Fibroblast of villous mesenchyme (primary cell): ENCODE results near the gene C6orf120. TPM values are rescaled to one million over a fixed set of nuclear protein-coding genes. Genes with fewer than 3 reads are reported as not detected.

Experiments used
- DNase-seq: peaks from one replicate; pipeline ENCODE4 v3.0.0-alpha.2; 2010; ENCODE audit warnings: low read depth
- H3K4me3 ChIP-seq: 2 replicates; pipeline ENCODE4 v1.5.1; 2011; ENCODE audit warnings: low read depth, mild to moderate bottlenecking, low read length
- total RNA-seq: library from RNA; depleted of rRNA; stranded (reverse); fragments of >200 nt; gene quantifications from 2 replicates; pipeline ENCODE4 v1.2.3, GENCODE V29; 2012
- TF ChIP-seq, protein P1 (sequence below): IDR thresholded peaks from 2 replicates; pipeline ENCODE4 v1.5.1; 2012; ENCODE audit warnings: low read depth, mild to moderate bottlenecking, low read length; ENCODE audit not compliant: insufficient read depth

C6orf120 gene
- total RNA-seq, 1 donor = 57.9 TPM

DNA sequence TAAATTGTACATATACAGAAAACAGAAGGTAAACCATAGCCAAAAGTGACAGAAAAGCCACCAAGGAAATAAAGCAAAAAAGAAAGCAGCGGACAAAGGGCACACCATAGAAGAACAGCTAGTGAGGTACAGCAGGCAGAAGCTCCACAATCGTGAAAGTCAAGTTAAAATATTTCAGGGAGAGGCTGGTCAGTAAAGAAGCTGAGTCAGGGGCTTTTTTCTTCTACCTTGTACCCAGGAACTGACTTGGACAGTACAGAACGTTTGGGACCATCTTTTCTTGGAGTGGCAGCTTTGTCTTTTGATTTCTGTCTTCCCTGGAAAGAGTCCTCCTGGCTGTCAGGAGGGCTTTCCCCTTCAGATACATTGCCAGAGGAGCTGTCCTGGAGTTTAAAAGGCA is 8.1 kb downstream of the C6orf120 start:
- DNase-seq = no peak
- no peak overlapping the region for H3K4me3 ChIP-seq
- TF ChIP-seq, protein P1, sequence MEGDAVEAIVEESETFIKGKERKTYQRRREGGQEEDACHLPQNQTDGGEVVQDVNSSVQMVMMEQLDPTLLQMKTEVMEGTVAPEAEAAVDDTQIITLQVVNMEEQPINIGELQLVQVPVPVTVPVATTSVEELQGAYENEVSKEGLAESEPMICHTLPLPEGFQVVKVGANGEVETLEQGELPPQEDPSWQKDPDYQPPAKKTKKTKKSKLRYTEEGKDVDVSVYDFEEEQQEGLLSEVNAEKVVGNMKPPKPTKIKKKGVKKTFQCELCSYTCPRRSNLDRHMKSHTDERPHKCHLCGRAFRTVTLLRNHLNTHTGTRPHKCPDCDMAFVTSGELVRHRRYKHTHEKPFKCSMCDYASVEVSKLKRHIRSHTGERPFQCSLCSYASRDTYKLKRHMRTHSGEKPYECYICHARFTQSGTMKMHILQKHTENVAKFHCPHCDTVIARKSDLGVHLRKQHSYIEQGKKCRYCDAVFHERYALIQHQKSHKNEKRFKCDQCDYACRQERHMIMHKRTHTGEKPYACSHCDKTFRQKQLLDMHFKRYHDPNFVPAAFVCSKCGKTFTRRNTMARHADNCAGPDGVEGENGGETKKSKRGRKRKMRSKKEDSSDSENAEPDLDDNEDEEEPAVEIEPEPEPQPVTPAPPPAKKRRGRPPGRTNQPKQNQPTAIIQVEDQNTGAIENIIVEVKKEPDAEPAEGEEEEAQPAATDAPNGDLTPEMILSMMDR = no peak

DNA sequence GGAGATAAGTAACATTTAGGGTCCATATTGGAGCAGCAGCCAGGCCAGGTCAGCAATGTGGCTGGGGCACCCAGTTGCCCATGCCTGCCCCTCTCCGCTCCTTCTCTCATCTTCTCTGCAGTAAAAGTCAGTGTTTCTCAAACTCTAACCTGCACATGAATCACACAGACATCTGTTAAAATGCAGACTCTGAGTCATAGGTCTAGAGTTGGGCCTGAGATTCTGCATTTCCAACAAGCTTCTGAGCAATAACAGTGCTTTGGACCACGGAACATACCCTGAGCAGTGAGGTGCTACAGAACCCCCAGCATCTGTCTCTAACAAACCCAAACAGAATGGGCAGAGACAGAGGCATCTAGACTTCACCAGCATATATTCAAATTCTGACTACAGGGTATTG is 12.3 kb downstream of the C6orf120 start:
- no peak overlapping the region for H3K4me3 ChIP-seq

DNA sequence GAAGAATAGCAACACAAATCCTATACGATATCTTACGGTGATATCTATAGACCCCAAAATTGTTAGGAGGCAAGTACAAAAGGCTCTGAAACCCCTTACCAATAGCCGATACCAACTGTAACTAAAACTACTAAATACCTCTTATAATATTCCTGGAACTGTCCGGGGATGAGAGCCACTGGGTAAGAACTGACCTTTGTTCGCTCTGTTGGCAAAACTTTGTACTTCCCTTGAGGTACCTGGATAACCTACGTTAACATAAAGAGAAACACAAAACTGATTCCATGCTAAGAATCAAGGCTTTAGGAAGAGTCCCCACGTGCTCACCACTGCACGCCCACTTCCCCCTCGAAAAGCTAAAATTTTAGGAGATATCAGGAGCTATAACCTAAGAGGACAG is 12.7 kb downstream of the C6orf120 start:
- H3K4me3 ChIP-seq = no peak overlapping the region
- TF ChIP-seq, protein P1 = no peak
- DNase-seq = no peak

More for the DNA sequence above, 12.3 kb downstream of the C6orf120 start:
- TF ChIP-seq, protein P1 = no peak
- no peak for DNase-seq

DNA sequence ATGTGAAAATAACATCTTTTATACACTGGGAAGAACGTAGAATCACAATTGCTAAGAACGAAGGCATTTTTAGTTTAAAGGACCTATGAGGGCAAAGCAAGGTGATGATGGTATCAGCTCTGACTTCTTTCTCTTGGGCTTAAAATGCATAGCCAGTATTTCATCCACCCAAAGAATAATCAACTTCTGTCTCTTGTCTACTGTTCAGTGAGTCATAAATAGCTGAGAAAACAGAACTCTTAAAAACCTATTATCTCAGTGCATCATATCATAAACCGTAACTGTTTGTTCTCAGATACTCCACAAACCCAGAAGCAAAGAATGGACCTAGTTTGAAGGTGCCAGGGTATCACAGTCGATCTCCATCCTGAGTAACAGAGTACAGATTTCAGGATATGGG is 17.2 kb downstream of the C6orf120 start:
- TF ChIP-seq, protein P1 = no peak
- no peak for DNase-seq
- no peak overlapping the region for H3K4me3 ChIP-seq

DNA sequence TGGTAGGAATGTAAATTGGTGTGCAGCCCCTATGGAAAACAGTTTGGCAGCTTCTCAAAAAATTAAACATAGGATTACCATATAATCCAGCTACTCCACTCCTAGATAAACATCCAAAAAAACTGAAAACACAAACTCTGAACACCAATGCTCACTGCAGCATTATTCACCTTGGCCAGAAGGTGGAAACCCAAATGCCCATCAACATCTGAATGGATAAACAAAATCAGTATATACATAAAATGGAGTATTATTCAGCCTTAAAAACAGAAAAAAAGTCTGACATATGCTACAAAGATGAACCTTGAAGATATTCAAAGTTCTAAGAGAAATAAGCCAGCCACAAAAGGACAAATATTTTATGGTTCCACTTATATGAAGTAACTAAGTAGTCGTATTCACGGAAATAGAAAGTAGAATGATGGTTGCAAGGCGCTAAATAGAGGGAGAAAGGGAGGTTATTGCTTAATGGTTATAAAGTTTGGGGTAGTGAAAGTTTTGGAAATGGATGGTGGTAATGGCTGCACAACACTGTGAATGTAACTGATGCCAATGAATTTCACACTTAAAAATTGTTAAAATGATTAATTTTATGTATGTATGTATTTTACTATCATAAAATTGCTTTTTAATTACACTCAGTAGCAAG is 18.4 kb downstream of the C6orf120 start:
- DNase-seq = no peak
- TF ChIP-seq, protein P1 = peak; percentile 6
- no peak overlapping the region for H3K4me3 ChIP-seq

DNA sequence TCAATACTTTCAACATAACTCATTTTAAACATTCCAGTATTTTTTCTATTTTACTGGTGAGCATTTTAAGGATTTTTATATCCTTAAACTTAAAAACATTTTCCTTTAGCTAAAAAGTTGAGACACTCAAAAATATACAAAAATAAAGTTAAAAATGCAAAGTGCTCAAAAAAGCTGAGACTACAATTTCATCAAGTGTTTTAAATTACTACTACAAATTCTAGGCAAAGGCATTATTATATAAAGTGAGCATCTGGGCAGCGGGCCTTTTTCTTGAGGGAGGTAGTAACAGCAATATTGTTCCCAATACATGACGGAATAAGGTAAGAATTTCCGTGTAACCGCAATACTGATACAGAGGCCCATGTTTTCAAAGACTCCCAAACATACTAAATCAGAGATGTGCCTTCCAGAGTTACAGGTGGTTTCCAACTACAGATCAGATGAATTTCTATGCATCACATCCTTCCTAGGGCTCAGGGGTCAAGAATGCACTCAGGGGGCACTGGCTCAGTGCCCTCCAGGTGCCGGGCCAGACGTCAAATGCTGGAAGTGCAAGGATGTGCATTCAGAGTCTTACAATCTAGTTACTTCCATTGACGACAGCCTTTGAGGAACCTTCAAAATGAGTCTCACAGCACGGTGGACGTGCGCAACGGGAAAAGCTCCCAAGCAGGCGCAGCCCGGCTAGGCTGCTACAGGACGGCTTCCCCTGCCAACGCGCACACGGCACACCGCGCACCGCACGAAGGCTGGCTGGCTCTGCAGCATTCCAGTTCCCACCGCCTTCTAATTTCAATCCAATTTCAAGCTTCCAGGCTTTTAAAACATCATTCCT is 20.7 kb downstream of the C6orf120 start:
- H3K4me3 ChIP-seq = peak overlapping the region; percentile 66
- TF ChIP-seq, protein P1 = no peak
- peak; percentile 79 for DNase-seq
